ENCODE data around the gene RIT2. TPM values are rescaled to one million over a fixed set of nuclear protein-coding genes. Genes with fewer than 3 reads are reported as not detected.
"Not testable (repeated sequence)": the region's sequence is repeated elsewhere in the genome, so short reads cannot be mapped to it uniquely, and the experiment has no call there.

The RIT2 gene
- total and polyA plus RNA-seq, 5 donors from 2014 or later = not detected

GRCh38 chr18:42813570-42813969, 301.9 kb downstream of the RIT2 start:
- no peak for ATAC-seq (ENCODE audit: low read depth in 2 of 2)
- no peaks in the 10 kb centered on the region for H3K4me1 ChIP-seq (ENCODE audit: control insufficient read depth, insufficient read depth, low read length, poor library complexity, severe bottlenecking)
- H3K9me3 Mint-ChIP-seq = peaks cover 2 to 13% (median 5%) of the 10 kb centered on the region in 7 donors
- H3K27me3 Mint-ChIP-seq = no peaks in the 10 kb centered on the region
- H3K27ac ChIP-seq (ENCODE audit: insufficient read depth, low read length, poor library complexity, severe bottlenecking) = no peak overlapping the region
- H3K27ac Mint-ChIP-seq = no peak overlapping the region
- no peaks in the 10 kb centered on the region for H3K36me3 ChIP-seq (ENCODE audit: control insufficient read depth, insufficient read depth, low read length)
- no peaks in the 10 kb centered on the region for H3K4me1 Mint-ChIP-seq
- no peak for DNase-seq
- H3K4me3 Mint-ChIP-seq = no peak overlapping the region
- no peaks in the 10 kb centered on the region for H3K36me3 Mint-ChIP-seq
- peaks cover 0 to 13% of the 10 kb centered on the region in 2 experiments for H3K9me3 ChIP-seq (ENCODE audit: control insufficient read depth in 2 of 2, low read length in 2 of 2)
- no peak overlapping the region for H3K4me3 ChIP-seq (ENCODE audit: low read depth, low read length)
- H3K27me3 ChIP-seq (ENCODE audit: control insufficient read depth, insufficient read depth, low read length) = no peaks in the 10 kb centered on the region

GRCh38 chr18:42807887-42808286, 307.6 kb downstream of the RIT2 start:
- no peaks in the 10 kb centered on the region for H3K36me3 ChIP-seq (ENCODE audit: control insufficient read depth, insufficient read depth, low read length)
- no peaks in the 10 kb centered on the region for H3K4me1 ChIP-seq (ENCODE audit: control insufficient read depth, insufficient read depth, low read length, poor library complexity, severe bottlenecking)
- H3K36me3 Mint-ChIP-seq = no peaks in the 10 kb centered on the region
- DNase-seq (no peak), ATAC-seq (ENCODE audit: low read depth in 2 of 2) (no peak)
- no peak overlapping the region for H3K4me3 Mint-ChIP-seq
- H3K9me3 ChIP-seq (ENCODE audit: control insufficient read depth in 2 of 2, low read length in 2 of 2) = no peaks in the 10 kb centered on the region
- no peak overlapping the region for H3K27ac Mint-ChIP-seq
- H3K4me3 ChIP-seq (ENCODE audit: low read depth, low read length) = no peak overlapping the region
- H3K27me3 ChIP-seq (ENCODE audit: control insufficient read depth, insufficient read depth, low read length) = no peaks in the 10 kb centered on the region
- H3K4me1 Mint-ChIP-seq = no peaks in the 10 kb centered on the region
- peaks cover 0 to 10% (median 2%) of the 10 kb centered on the region in 7 donors for H3K9me3 Mint-ChIP-seq
- no peak overlapping the region for H3K27ac ChIP-seq (ENCODE audit: insufficient read depth, low read length, poor library complexity, severe bottlenecking)
- no peaks in the 10 kb centered on the region for H3K27me3 Mint-ChIP-seq

- ATAC-seq (ENCODE audit: low read depth in 2 of 2) (no peak), DNase-seq (no peak)
- H3K4me1 Mint-ChIP-seq = no peaks in the 10 kb centered on the region
- no peaks in the 10 kb centered on the region for H3K27me3 Mint-ChIP-seq
- Histone ChIP-seq H3K4me3 (ENCODE audit: low read depth, low read length) (no peak overlapping the region), H3K27me3 (ENCODE audit: control insufficient read depth, insufficient read depth, low read length) (no peaks in the 10 kb centered on the region), H3K36me3 (ENCODE audit: control insufficient read depth, insufficient read depth, low read length) (no peaks in the 10 kb centered on the region), H3K27ac (ENCODE audit: insufficient read depth, low read length, poor library complexity, severe bottlenecking) (no peak overlapping the region), H3K9me3 (ENCODE audit: control insufficient read depth in 2 of 2, low read length in 2 of 2) (no peaks in the 10 kb centered on the region), H3K4me1 (ENCODE audit: control insufficient read depth, insufficient read depth, low read length, poor library complexity, severe bottlenecking) (no peaks in the 10 kb centered on the region)
- H3K4me3 Mint-ChIP-seq = no peak overlapping the region
- H3K36me3 Mint-ChIP-seq = no peaks in the 10 kb centered on the region
- no peak overlapping the region for H3K27ac Mint-ChIP-seq
- peaks cover 0 to 16% (median 5%) of the 10 kb centered on the region in 7 donors for H3K9me3 Mint-ChIP-seq
These were observed 313.8 kb downstream of the RIT2 start for GRCh38 chr18:42801706-42802105.

DNA sequence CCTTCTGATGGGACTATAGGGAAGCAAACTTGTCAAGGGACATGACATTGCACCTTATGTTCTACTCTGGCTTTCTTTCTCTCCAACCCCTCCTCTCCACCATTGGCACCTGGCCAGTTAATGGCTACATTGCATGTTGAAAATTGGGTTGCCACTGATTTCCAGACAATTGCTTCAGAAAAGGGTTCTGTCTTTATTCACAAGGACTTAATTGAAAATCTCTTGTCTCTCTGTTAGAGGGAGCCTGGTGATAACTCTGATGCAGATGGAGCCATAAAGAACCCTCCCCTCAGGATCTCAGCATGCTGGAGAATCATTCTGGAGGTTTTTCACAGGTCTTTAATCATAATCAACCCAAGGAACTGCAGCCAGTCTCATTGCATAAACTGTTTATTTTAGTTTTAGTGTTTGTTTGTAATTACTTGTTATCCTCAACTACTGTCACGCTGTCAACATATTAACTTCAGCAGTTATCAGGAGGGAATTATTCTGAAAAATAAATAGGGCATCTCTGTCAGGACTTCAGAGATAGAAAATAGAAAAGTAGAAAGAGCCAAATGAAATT, 316.8 kb downstream of the RIT2 start:
- no peaks in the 10 kb centered on the region for H3K36me3 Mint-ChIP-seq
- Histone ChIP-seq H3K27ac (ENCODE audit: insufficient read depth, low read length, poor library complexity, severe bottlenecking) (no peak overlapping the region), H3K9me3 (ENCODE audit: control insufficient read depth in 2 of 2, low read length in 2 of 2) (no peaks in the 10 kb centered on the region), H3K27me3 (ENCODE audit: control insufficient read depth, insufficient read depth, low read length) (no peaks in the 10 kb centered on the region), H3K36me3 (ENCODE audit: control insufficient read depth, insufficient read depth, low read length) (no peaks in the 10 kb centered on the region), H3K4me1 (ENCODE audit: control insufficient read depth, insufficient read depth, low read length, poor library complexity, severe bottlenecking) (no peaks in the 10 kb centered on the region), H3K4me3 (ENCODE audit: low read depth, low read length) (no peak overlapping the region)
- no peaks in the 10 kb centered on the region for H3K27me3 Mint-ChIP-seq
- H3K9me3 Mint-ChIP-seq = peaks cover 0 to 16% (median 5%) of the 10 kb centered on the region in 7 donors
- no peaks in the 10 kb centered on the region for H3K4me1 Mint-ChIP-seq
- ATAC-seq (ENCODE audit: low read depth in 2 of 2) (no peak), DNase-seq (no peak)
- H3K27ac Mint-ChIP-seq = no peak overlapping the region
- H3K4me3 Mint-ChIP-seq = no peak overlapping the region

- not testable (repeated sequence) for H3K4me3 Mint-ChIP-seq; H3K27me3 Mint-ChIP-seq; H3K27ac Mint-ChIP-seq; H3K4me1 ChIP-seq (ENCODE audit: control insufficient read depth, insufficient read depth, low read length, poor library complexity, severe bottlenecking); DNase-seq; H3K9me3 ChIP-seq (ENCODE audit: control insufficient read depth in 2 of 2, low read length in 2 of 2); H3K4me3 ChIP-seq (ENCODE audit: low read depth, low read length); H3K27me3 ChIP-seq (ENCODE audit: control insufficient read depth, insufficient read depth, low read length); H3K27ac ChIP-seq (ENCODE audit: insufficient read depth, low read length, poor library complexity, severe bottlenecking); ATAC-seq (ENCODE audit: low read depth in 2 of 2); H3K36me3 Mint-ChIP-seq; H3K4me1 Mint-ChIP-seq; H3K36me3 ChIP-seq (ENCODE audit: control insufficient read depth, insufficient read depth, low read length)
- H3K9me3 Mint-ChIP-seq = peaks cover 1 to 14% (median 7%) of the 10 kb centered on the region in 7 donors
These were observed 320.2 kb downstream of the RIT2 start for GRCh38 chr18:42795213-42795789.

- H3K36me3 Mint-ChIP-seq = no peaks in the 10 kb centered on the region
- no peak for DNase-seq
These were observed 322.8 kb downstream of the RIT2 start for GRCh38 chr18:42792731-42793130.

DNA sequence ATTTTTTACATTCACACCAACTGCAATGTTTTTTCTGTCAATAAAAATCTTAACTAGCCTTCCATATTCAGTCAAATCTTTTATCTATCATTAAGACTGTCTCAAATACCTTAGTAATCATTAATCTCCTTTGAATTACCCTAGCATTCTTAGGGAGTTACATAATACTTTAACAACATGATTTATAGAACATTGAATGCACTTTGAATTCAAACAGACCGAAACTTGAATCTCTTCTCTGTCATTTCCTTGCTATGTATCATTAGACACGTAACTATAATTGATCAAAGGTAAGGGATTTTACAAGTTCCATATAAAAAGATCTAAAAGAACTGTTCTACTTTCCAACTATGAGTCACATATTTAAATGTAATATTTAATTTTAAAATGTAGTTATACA, 330.9 kb downstream of the RIT2 start:
- H3K4me3 Mint-ChIP-seq = no peak overlapping the region
- H3K4me1 ChIP-seq (ENCODE audit: control insufficient read depth, insufficient read depth, low read length, poor library complexity, severe bottlenecking) = no peaks in the 10 kb centered on the region
- no peaks in the 10 kb centered on the region for H3K36me3 Mint-ChIP-seq
- H3K27me3 Mint-ChIP-seq = no peaks in the 10 kb centered on the region
- H3K9me3 ChIP-seq (ENCODE audit: control insufficient read depth in 2 of 2, low read length in 2 of 2) = no peaks in the 10 kb centered on the region
- H3K27ac ChIP-seq (ENCODE audit: insufficient read depth, low read length, poor library complexity, severe bottlenecking) = no peak overlapping the region
- H3K27me3 ChIP-seq (ENCODE audit: control insufficient read depth, insufficient read depth, low read length) = no peaks in the 10 kb centered on the region
- no peaks in the 10 kb centered on the region for H3K4me1 Mint-ChIP-seq
- ATAC-seq (ENCODE audit: low read depth in 2 of 2) = no peak
- peaks cover 0 to 13% (median 7%) of the 10 kb centered on the region in 7 donors for H3K9me3 Mint-ChIP-seq
- no peaks in the 10 kb centered on the region for H3K36me3 ChIP-seq (ENCODE audit: control insufficient read depth, insufficient read depth, low read length)
- no peak overlapping the region for H3K4me3 ChIP-seq (ENCODE audit: low read depth, low read length)
- DNase-seq = no peak
- H3K27ac Mint-ChIP-seq = no peak overlapping the region

More at GRCh38 chr18:42792731-42793130, 322.8 kb downstream of the RIT2 start:
- Histone ChIP-seq H3K4me3 (ENCODE audit: low read depth, low read length) (no peak overlapping the region), H3K36me3 (ENCODE audit: control insufficient read depth, insufficient read depth, low read length) (no peaks in the 10 kb centered on the region), H3K9me3 (ENCODE audit: control insufficient read depth in 2 of 2, low read length in 2 of 2) (no peaks in the 10 kb centered on the region), H3K27ac (ENCODE audit: insufficient read depth, low read length, poor library complexity, severe bottlenecking) (no peak overlapping the region), H3K27me3 (ENCODE audit: control insufficient read depth, insufficient read depth, low read length) (no peaks in the 10 kb centered on the region), H3K4me1 (ENCODE audit: control insufficient read depth, insufficient read depth, low read length, poor library complexity, severe bottlenecking) (no peaks in the 10 kb centered on the region)
- Mint-ChIP-seq H3K4me1 (no peaks in the 10 kb centered on the region), H3K27me3 (no peaks in the 10 kb centered on the region), H3K4me3 (no peak overlapping the region), H3K27ac (no peak overlapping the region), H3K9me3 (peaks cover 1 to 18% (median 11%) of the 10 kb centered on the region in 7 donors)
- no peak for ATAC-seq (ENCODE audit: low read depth in 2 of 2)

GRCh38 chr18:42782929-42783328, 332.6 kb downstream of the RIT2 start:
- no peak for DNase-seq
- Mint-ChIP-seq H3K27me3 (no peaks in the 10 kb centered on the region), H3K4me1 (no peaks in the 10 kb centered on the region), H3K27ac (no peak overlapping the region), H3K9me3 (peaks cover 0 to 13% (median 3%) of the 10 kb centered on the region in 7 donors), H3K4me3 (no peak overlapping the region), H3K36me3 (no peaks in the 10 kb centered on the region)
- Histone ChIP-seq H3K27ac (ENCODE audit: insufficient read depth, low read length, poor library complexity, severe bottlenecking) (no peak overlapping the region), H3K27me3 (ENCODE audit: control insufficient read depth, insufficient read depth, low read length) (no peaks in the 10 kb centered on the region), H3K36me3 (ENCODE audit: control insufficient read depth, insufficient read depth, low read length) (no peaks in the 10 kb centered on the region), H3K4me1 (ENCODE audit: control insufficient read depth, insufficient read depth, low read length, poor library complexity, severe bottlenecking) (no peaks in the 10 kb centered on the region), H3K4me3 (ENCODE audit: low read depth, low read length) (no peak overlapping the region), H3K9me3 (ENCODE audit: control insufficient read depth in 2 of 2, low read length in 2 of 2) (no peaks in the 10 kb centered on the region)
- ATAC-seq (ENCODE audit: low read depth in 2 of 2) = no peak
